ELF-1 (cell line): ENCODE data around the gene TMEM186.
"Not testable (repeated sequence)": the region's sequence is repeated elsewhere in the genome, so short reads cannot be mapped to it uniquely, and the experiment has no call there.

Source experiments
- DNase-seq: peaks from one replicate; pipeline ENCODE4 v3.0.0-alpha.2; 2016; ENCODE audit warnings: low read depth, low spot score

TMEM186 gene

GRCh38 chr16:8812162-8812843, 14.9 kb upstream of the TMEM186 start:
- DNase-seq = no peak

- no peak for DNase-seq
Observed at GRCh38 chr16:8808613-8809353, 11.3 kb upstream of the TMEM186 start.

- DNase-seq = no peak
Observed at GRCh38 chr16:8808009-8808408, 10.6 kb upstream of the TMEM186 start.

- DNase-seq = no peak
Observed at GRCh38 chr16:8807189-8807588, 9.8 kb upstream of the TMEM186 start.

GRCh38 chr16:8806272-8806983, 9.0 kb upstream of the TMEM186 start:
- no peak for DNase-seq

- DNase-seq = no peak
Observed at GRCh38 chr16:8804313-8804712, 6.9 kb upstream of the TMEM186 start.

GRCh38 chr16:8803733-8804132, 6.3 kb upstream of the TMEM186 start:
- not testable (repeated sequence) for DNase-seq

GRCh38 chr16:8801701-8802100, 4.3 kb upstream of the TMEM186 start:
- no peak for DNase-seq

GRCh38 chr16:8798535-8799157, 1.2 kb upstream of the TMEM186 start:
- DNase-seq = no peak

- no peak for DNase-seq
Observed at GRCh38 chr16:8798174-8798527, 712 bp upstream of the TMEM186 start.

- no peak for DNase-seq
Observed at GRCh38 chr16:8796469-8797363, 723 bp downstream of the TMEM186 start.

GRCh38 chr16:8795818-8796217, 1.6 kb downstream of the TMEM186 start:
- DNase-seq = no peak

GRCh38 chr16:8795091-8795490, 2.3 kb downstream of the TMEM186 start:
- no peak for DNase-seq

- DNase-seq = no peak
Observed at GRCh38 chr16:8788578-8789172, 8.8 kb downstream of the TMEM186 start.

- not testable (repeated sequence) for DNase-seq
Observed at GRCh38 chr16:8786316-8786715, 11.1 kb downstream of the TMEM186 start.

GRCh38 chr16:8785408-8785807, 12.0 kb downstream of the TMEM186 start:
- DNase-seq = no peak

GRCh38 chr16:8782673-8783072, 14.8 kb downstream of the TMEM186 start:
- no peak for DNase-seq

- DNase-seq = no peak
Observed at GRCh38 chr16:8781797-8782196, 15.6 kb downstream of the TMEM186 start.

- DNase-seq = no peak
Observed at GRCh38 chr16:8777217-8777616, 20.2 kb downstream of the TMEM186 start.

GRCh38 chr16:8776129-8776584, 21.3 kb downstream of the TMEM186 start:
- DNase-seq = peak; percentile 87

- DNase-seq = no peak
Observed at GRCh38 chr16:8775359-8775758, 22.1 kb downstream of the TMEM186 start.
